ENCODE data around the gene SNX9. TPM values are rescaled to one million over a fixed set of nuclear protein-coding genes. Genes with fewer than 3 reads are reported as not detected.
"Not testable (repeated sequence)": the region's sequence is repeated elsewhere in the genome, so short reads cannot be mapped to it uniquely, and the experiment has no call there.

SNX9 gene
- total and polyA plus RNA-seq, 5 donors from 2014 or later, result 16.4 to 31.6 (median 21.0) TPM

- Histone ChIP-seq H3K9me3 (ENCODE audit: control insufficient read depth in 2 of 2, low read length in 2 of 2) (no peaks in the 10 kb centered on the region), H3K4me1 (ENCODE audit: control insufficient read depth, insufficient read depth, low read length, poor library complexity, severe bottlenecking) (peaks cover 8% of the 10 kb centered on the region), H3K36me3 (ENCODE audit: control insufficient read depth, insufficient read depth, low read length) (no peaks in the 10 kb centered on the region), H3K4me3 (ENCODE audit: low read depth, low read length) (no peak overlapping the region), H3K27me3 (ENCODE audit: control insufficient read depth, insufficient read depth, low read length) (no peaks in the 10 kb centered on the region), H3K27ac (ENCODE audit: insufficient read depth, low read length, poor library complexity, severe bottlenecking) (no peak overlapping the region)
- Mint-ChIP-seq H3K27me3 (peaks cover 9% of the 10 kb centered on the region), H3K9me3 (peaks cover 0 to 5% (median 0%) of the 10 kb centered on the region in 7 donors), H3K27ac (no peak overlapping the region), H3K4me1 (peaks cover 5 to 20% (median 12%) of the 10 kb centered on the region in 4 donors), H3K4me3 (no peak overlapping the region), H3K36me3 (no peaks in the 10 kb centered on the region)
- DNase-seq (no peak), ATAC-seq (ENCODE audit: low read depth in 2 of 2) (no peak)
These were observed 142.3 kb downstream of the SNX9 start for GRCh38 chr6:157965387-157965786.

- no peak overlapping the region for H3K4me3 Mint-ChIP-seq
- H3K4me1 Mint-ChIP-seq, result peaks cover 5 to 20% (median 8%) of the 10 kb centered on the region in 4 donors
- peaks cover 19% of the 10 kb centered on the region for H3K27me3 Mint-ChIP-seq
- H3K27ac ChIP-seq (ENCODE audit: insufficient read depth, low read length, poor library complexity, severe bottlenecking), result no peak overlapping the region
- no peak overlapping the region for H3K27ac Mint-ChIP-seq
- no peak for ATAC-seq (ENCODE audit: low read depth in 2 of 2)
- H3K27me3 ChIP-seq (ENCODE audit: control insufficient read depth, insufficient read depth, low read length), result peaks cover 5% of the 10 kb centered on the region
- peaks cover 8% of the 10 kb centered on the region for H3K4me1 ChIP-seq (ENCODE audit: control insufficient read depth, insufficient read depth, low read length, poor library complexity, severe bottlenecking)
- DNase-seq, result no peak
- no peaks in the 10 kb centered on the region for H3K36me3 ChIP-seq (ENCODE audit: control insufficient read depth, insufficient read depth, low read length)
- no peaks in the 10 kb centered on the region for H3K36me3 Mint-ChIP-seq
- H3K9me3 ChIP-seq (ENCODE audit: control insufficient read depth in 2 of 2, low read length in 2 of 2), result no peaks in the 10 kb centered on the region
- H3K4me3 ChIP-seq (ENCODE audit: low read depth, low read length), result no peak overlapping the region
- peaks cover 0 to 2% (median 0%) of the 10 kb centered on the region in 7 donors for H3K9me3 Mint-ChIP-seq
These were observed 143.5 kb downstream of the SNX9 start for GRCh38 chr6:157966589-157966977.

GRCh38 chr6:157967020-157967419, 144.0 kb downstream of the SNX9 start:
- ATAC-seq (ENCODE audit: low read depth in 2 of 2), result no peak
- H3K4me3 ChIP-seq (ENCODE audit: low read depth, low read length), result no peak overlapping the region
- peaks cover 5% of the 10 kb centered on the region for H3K27me3 ChIP-seq (ENCODE audit: control insufficient read depth, insufficient read depth, low read length)
- H3K36me3 Mint-ChIP-seq, result no peaks in the 10 kb centered on the region
- no peak overlapping the region for H3K27ac ChIP-seq (ENCODE audit: insufficient read depth, low read length, poor library complexity, severe bottlenecking)
- peaks cover 21% of the 10 kb centered on the region for H3K27me3 Mint-ChIP-seq
- peaks cover 0 to 2% (median 0%) of the 10 kb centered on the region in 7 donors for H3K9me3 Mint-ChIP-seq
- DNase-seq, result no peak
- H3K4me1 ChIP-seq (ENCODE audit: control insufficient read depth, insufficient read depth, low read length, poor library complexity, severe bottlenecking), result peaks cover 8% of the 10 kb centered on the region
- no peak overlapping the region for H3K4me3 Mint-ChIP-seq
- no peaks in the 10 kb centered on the region for H3K36me3 ChIP-seq (ENCODE audit: control insufficient read depth, insufficient read depth, low read length)
- peaks cover 5 to 18% (median 8%) of the 10 kb centered on the region in 4 donors for H3K4me1 Mint-ChIP-seq
- no peak overlapping the region for H3K27ac Mint-ChIP-seq
- no peaks in the 10 kb centered on the region for H3K9me3 ChIP-seq (ENCODE audit: control insufficient read depth in 2 of 2, low read length in 2 of 2)

GRCh38 chr6:157967486-157967885, 144.4 kb downstream of the SNX9 start:
- Mint-ChIP-seq H3K4me1 (peaks cover 5 to 15% (median 7%) of the 10 kb centered on the region in 4 donors), H3K27ac (no peak overlapping the region), H3K27me3 (peaks cover 21% of the 10 kb centered on the region), H3K36me3 (no peaks in the 10 kb centered on the region), H3K4me3 (no peak overlapping the region), H3K9me3 (peaks cover 0 to 2% (median 0%) of the 10 kb centered on the region in 7 donors)
- ATAC-seq (ENCODE audit: low read depth in 2 of 2), result no peak
- H3K27ac ChIP-seq (ENCODE audit: insufficient read depth, low read length, poor library complexity, severe bottlenecking), result no peak overlapping the region
- H3K27me3 ChIP-seq (ENCODE audit: control insufficient read depth, insufficient read depth, low read length), result peaks cover 5% of the 10 kb centered on the region
- no peak for DNase-seq
- H3K36me3 ChIP-seq (ENCODE audit: control insufficient read depth, insufficient read depth, low read length), result no peaks in the 10 kb centered on the region
- no peaks in the 10 kb centered on the region for H3K9me3 ChIP-seq (ENCODE audit: control insufficient read depth in 2 of 2, low read length in 2 of 2)
- H3K4me1 ChIP-seq (ENCODE audit: control insufficient read depth, insufficient read depth, low read length, poor library complexity, severe bottlenecking), result peaks cover 4% of the 10 kb centered on the region
- H3K4me3 ChIP-seq (ENCODE audit: low read depth, low read length), result no peak overlapping the region

- not testable (repeated sequence) for DNase-seq; H3K4me3 ChIP-seq (ENCODE audit: low read depth, low read length); ATAC-seq (ENCODE audit: low read depth in 2 of 2); H3K4me1 Mint-ChIP-seq; H3K9me3 ChIP-seq (ENCODE audit: control insufficient read depth in 2 of 2, low read length in 2 of 2); H3K4me3 Mint-ChIP-seq; H3K27me3 ChIP-seq (ENCODE audit: control insufficient read depth, insufficient read depth, low read length); H3K27ac ChIP-seq (ENCODE audit: insufficient read depth, low read length, poor library complexity, severe bottlenecking); H3K27ac Mint-ChIP-seq; H3K36me3 Mint-ChIP-seq; H3K4me1 ChIP-seq (ENCODE audit: control insufficient read depth, insufficient read depth, low read length, poor library complexity, severe bottlenecking); H3K9me3 Mint-ChIP-seq; H3K36me3 ChIP-seq (ENCODE audit: control insufficient read depth, insufficient read depth, low read length)
- H3K27me3 Mint-ChIP-seq, result peaks cover 19% of the 10 kb centered on the region
These were observed 149.1 kb downstream of the SNX9 start for GRCh38 chr6:157972177-157972576.

GRCh38 chr6:157974341-157974894, 151.4 kb downstream of the SNX9 start:
- H3K27me3 Mint-ChIP-seq, result peaks cover 19% of the 10 kb centered on the region

GRCh38 chr6:157974967-157975366, 151.9 kb downstream of the SNX9 start:
- DNase-seq (no peak), ATAC-seq (ENCODE audit: low read depth in 2 of 2) (no peak)
- peaks cover 19% of the 10 kb centered on the region for H3K27me3 Mint-ChIP-seq
- peak overlapping the region in 1 of 4 donors; percentile 5 for H3K4me3 Mint-ChIP-seq
- no peaks in the 10 kb centered on the region for H3K36me3 Mint-ChIP-seq
- peaks cover 5% of the 10 kb centered on the region for H3K27me3 ChIP-seq (ENCODE audit: control insufficient read depth, insufficient read depth, low read length)
- no peaks in the 10 kb centered on the region for H3K36me3 ChIP-seq (ENCODE audit: control insufficient read depth, insufficient read depth, low read length)
- H3K9me3 ChIP-seq (ENCODE audit: control insufficient read depth in 2 of 2, low read length in 2 of 2), result no peaks in the 10 kb centered on the region
- no peak overlapping the region for H3K27ac ChIP-seq (ENCODE audit: insufficient read depth, low read length, poor library complexity, severe bottlenecking)
- no peak overlapping the region for H3K4me3 ChIP-seq (ENCODE audit: low read depth, low read length)
- H3K27ac Mint-ChIP-seq, result peak overlapping the region in 1 of 3 donors; percentile 79
- H3K4me1 Mint-ChIP-seq, result peaks cover 0 to 2% (median 2%) of the 10 kb centered on the region in 4 donors
- no peaks in the 10 kb centered on the region for H3K4me1 ChIP-seq (ENCODE audit: control insufficient read depth, insufficient read depth, low read length, poor library complexity, severe bottlenecking)
- H3K9me3 Mint-ChIP-seq, result peaks cover 0 to 2% (median 0%) of the 10 kb centered on the region in 7 donors

More at GRCh38 chr6:157974341-157974894, 151.4 kb downstream of the SNX9 start:
- H3K9me3 ChIP-seq (ENCODE audit: control insufficient read depth in 2 of 2, low read length in 2 of 2), result no peaks in the 10 kb centered on the region
- Mint-ChIP-seq H3K27ac (peak overlapping the region in 1 of 3 donors; percentile 3), H3K4me1 (no peaks in the 10 kb centered on the region), H3K36me3 (no peaks in the 10 kb centered on the region), H3K9me3 (peaks cover 0 to 2% (median 0%) of the 10 kb centered on the region in 7 donors), H3K4me3 (peak overlapping the region in 1 of 4 donors; percentile 5)
- no peak overlapping the region for H3K27ac ChIP-seq (ENCODE audit: insufficient read depth, low read length, poor library complexity, severe bottlenecking)
- ATAC-seq (ENCODE audit: low read depth in 2 of 2) (no peak), DNase-seq (no peak)
- no peaks in the 10 kb centered on the region for H3K36me3 ChIP-seq (ENCODE audit: control insufficient read depth, insufficient read depth, low read length)
- H3K4me3 ChIP-seq (ENCODE audit: low read depth, low read length), result no peak overlapping the region
- H3K27me3 ChIP-seq (ENCODE audit: control insufficient read depth, insufficient read depth, low read length), result peaks cover 5% of the 10 kb centered on the region
- no peaks in the 10 kb centered on the region for H3K4me1 ChIP-seq (ENCODE audit: control insufficient read depth, insufficient read depth, low read length, poor library complexity, severe bottlenecking)

GRCh38 chr6:157975456-157975855, 152.4 kb downstream of the SNX9 start:
- H3K9me3 ChIP-seq (ENCODE audit: control insufficient read depth in 2 of 2, low read length in 2 of 2), result no peaks in the 10 kb centered on the region
- H3K27ac ChIP-seq (ENCODE audit: insufficient read depth, low read length, poor library complexity, severe bottlenecking), result no peak overlapping the region
- DNase-seq (no peak), ATAC-seq (ENCODE audit: low read depth in 2 of 2) (no peak)
- Mint-ChIP-seq H3K4me3 (no peak overlapping the region), H3K27ac (no peak overlapping the region), H3K4me1 (peaks cover 0 to 7% (median 5%) of the 10 kb centered on the region in 4 donors), H3K36me3 (no peaks in the 10 kb centered on the region), H3K27me3 (peaks cover 16% of the 10 kb centered on the region), H3K9me3 (peaks cover 0 to 2% (median 0%) of the 10 kb centered on the region in 7 donors)
- peaks cover 5% of the 10 kb centered on the region for H3K27me3 ChIP-seq (ENCODE audit: control insufficient read depth, insufficient read depth, low read length)
- no peaks in the 10 kb centered on the region for H3K4me1 ChIP-seq (ENCODE audit: control insufficient read depth, insufficient read depth, low read length, poor library complexity, severe bottlenecking)
- no peaks in the 10 kb centered on the region for H3K36me3 ChIP-seq (ENCODE audit: control insufficient read depth, insufficient read depth, low read length)
- no peak overlapping the region for H3K4me3 ChIP-seq (ENCODE audit: low read depth, low read length)

Measured in CD4-positive, CD25-positive, alpha-beta regulatory T cell (primary cell).